GM12873 (cell line): ENCODE results near the gene MPEG1.

ENCODE experiments used
- CTCF ChIP-seq: IDR thresholded peaks from 2 replicates; pipeline ENCODE4 v1.5.1; 2012; ENCODE audit warnings: low read depth, mild to moderate bottlenecking, moderate library complexity, low read length, control low read depth; ENCODE audit not compliant: insufficient read depth; ENCODE audit errors: missing control alignments

MPEG1 gene

GRCh38 chr11:59253001-59253400 lies 40.3 kb upstream of the MPEG1 start:
- no peak for TF ChIP-seq CTCF

GRCh38 chr11:59249535-59249934 lies 36.8 kb upstream of the MPEG1 start:
- TF ChIP-seq CTCF, result no peak

- no peak for TF ChIP-seq CTCF
Measured at GRCh38 chr11:59247531-59248227, 35.0 kb upstream of the MPEG1 start.

- TF ChIP-seq CTCF, result no peak
Measured at GRCh38 chr11:59243633-59244032, 30.9 kb upstream of the MPEG1 start.

GRCh38 chr11:59240322-59240721 lies 27.6 kb upstream of the MPEG1 start:
- no peak for TF ChIP-seq CTCF

- TF ChIP-seq CTCF, result no peak
Measured at GRCh38 chr11:59226396-59226795, 13.7 kb upstream of the MPEG1 start.

- no peak for TF ChIP-seq CTCF
Measured at GRCh38 chr11:59225017-59225416, 12.3 kb upstream of the MPEG1 start.
